HG03442 (cell line): Measurements from ENCODE around the gene ETNK1.

ENCODE experiments used
- ATAC-seq: cut with Tn5 transposase; IDR thresholded peaks from one replicate; pipeline ENCODE4 v1.9.1; 2021; ENCODE audit warnings: mild to moderate bottlenecking, moderate library complexity; ENCODE audit not compliant: unreplicated experiment

Gene ETNK1

GRCh38 chr12:22631863-22632463 lies 7.0 kb downstream of the ETNK1 start:
- ATAC-seq: no peak

GRCh38 chr12:22634883-22635282 lies 9.9 kb downstream of the ETNK1 start:
- no peak for ATAC-seq

GRCh38 chr12:22635812-22636211 lies 10.8 kb downstream of the ETNK1 start:
- no peak for ATAC-seq

GRCh38 chr12:22640851-22641250 lies 15.9 kb downstream of the ETNK1 start:
- ATAC-seq: no peak

GRCh38 chr12:22641353-22642053 lies 16.5 kb downstream of the ETNK1 start:
- no peak for ATAC-seq

- ATAC-seq: no peak
These were observed 23.7 kb downstream of the ETNK1 start for GRCh38 chr12:22648668-22649067.

GRCh38 chr12:22653075-22653474 lies 28.1 kb downstream of the ETNK1 start:
- ATAC-seq: no peak

- no peak for ATAC-seq
These were observed 28.8 kb downstream of the ETNK1 start for GRCh38 chr12:22653791-22654190.

- no peak for ATAC-seq
These were observed 31.4 kb downstream of the ETNK1 start for GRCh38 chr12:22656376-22656775.

GRCh38 chr12:22656831-22657230 lies 31.9 kb downstream of the ETNK1 start:
- no peak for ATAC-seq

GRCh38 chr12:22657538-22657937 lies 32.6 kb downstream of the ETNK1 start:
- no peak for ATAC-seq

- ATAC-seq: peak; percentile 59
These were observed 33.2 kb downstream of the ETNK1 start for GRCh38 chr12:22658214-22658613.

- no peak for ATAC-seq
These were observed 37.4 kb downstream of the ETNK1 start for GRCh38 chr12:22662356-22662755.

- ATAC-seq: no peak
These were observed 40.5 kb downstream of the ETNK1 start for GRCh38 chr12:22665476-22665875.

GRCh38 chr12:22667122-22667521 lies 42.2 kb downstream of the ETNK1 start:
- ATAC-seq: no peak

GRCh38 chr12:22668441-22668840 lies 43.5 kb downstream of the ETNK1 start:
- no peak for ATAC-seq

- no peak for ATAC-seq
These were observed 45.8 kb downstream of the ETNK1 start for GRCh38 chr12:22670762-22671161.

GRCh38 chr12:22672951-22673350 lies 48.0 kb downstream of the ETNK1 start:
- no peak for ATAC-seq

GRCh38 chr12:22677781-22678574 lies 53.0 kb downstream of the ETNK1 start:
- no peak for ATAC-seq

- ATAC-seq: no peak
These were observed 57.7 kb downstream of the ETNK1 start for GRCh38 chr12:22682663-22683062.

GRCh38 chr12:22683131-22683530 lies 58.2 kb downstream of the ETNK1 start:
- no peak for ATAC-seq
